Measurements from ENCODE around the gene PPFIA1. TPM values are rescaled to one million over a fixed set of nuclear protein-coding genes. Genes with fewer than 3 reads are reported as not detected.

Gene PPFIA1
- total and polyA plus RNA-seq, 4 donors: 27.5 to 85.0 (median 43.5) TPM

DNA sequence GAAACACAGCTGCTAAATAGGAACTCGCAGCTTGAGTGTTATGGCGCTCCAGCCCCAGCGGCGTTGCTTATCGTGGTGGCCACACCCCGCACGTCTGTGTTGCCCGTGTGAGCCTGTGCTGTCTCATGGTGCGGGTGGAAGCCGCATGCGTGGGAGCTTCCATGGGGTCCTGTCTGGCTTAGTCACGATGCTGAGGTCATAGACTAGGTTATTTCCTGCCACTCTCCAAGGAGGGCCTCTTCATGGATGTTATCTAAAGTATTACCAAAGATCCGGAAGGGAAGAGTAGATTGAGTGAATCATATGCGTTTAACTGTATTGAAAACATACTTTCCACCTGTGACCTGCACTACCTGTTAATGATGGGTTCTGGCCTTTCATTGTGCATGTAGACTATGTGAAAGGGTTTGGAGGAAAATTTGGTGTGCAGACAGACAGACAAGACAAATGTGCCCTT lies 149.5 kb downstream of the PPFIA1 start:
- no peaks in the 10 kb centered on the region for H3K27me3 ChIP-seq (ENCODE audit: control insufficient read depth in 3 of 3, insufficient read depth in 3 of 3, low read length in 2 of 3)
- ATAC-seq (ENCODE audit: insufficient read depth, low FRiP score) (no peak), DNase-seq (no peak)
- H3K4me3 ChIP-seq: no peak overlapping the region
- no peak overlapping the region for H3K9ac ChIP-seq (ENCODE audit: insufficient read depth in 1 of 2, low read length in 2 of 2)
- peaks cover 29 to 67% (median 43%) of the 10 kb centered on the region in 4 donors for H3K36me3 ChIP-seq (ENCODE audit: control insufficient read depth in 4 of 4, insufficient read depth in 4 of 4, low read length in 4 of 4)
- H3K27ac ChIP-seq (ENCODE audit: low read depth in 1 of 2, low read length in 1 of 2): no peak overlapping the region
- no peak for TF ChIP-seq CTCF (IDR thresholded peaks at IDR 0.05; ENCODE audit: control extremely low read depth, extremely low read depth)
- H3K4me1 ChIP-seq (ENCODE audit: control insufficient read depth in 5 of 5, insufficient read depth in 5 of 5, low read length in 5 of 5): no peaks in the 10 kb centered on the region
- H3K9me3 ChIP-seq (ENCODE audit: control insufficient read depth in 4 of 4, insufficient read depth in 3 of 4, low read length in 3 of 4): no peaks in the 10 kb centered on the region
- 91 to 95% methylated on average over 14 of the region's 14 CpGs for WGBS, 2 donors

- ATAC-seq (ENCODE audit: insufficient read depth, low FRiP score): no peak
- 90 to 96% methylated on average over 9 of the region's 9 CpGs for WGBS, 2 donors
- TF ChIP-seq CTCF (IDR thresholded peaks at IDR 0.05; ENCODE audit: control extremely low read depth, extremely low read depth): no peak
- Histone ChIP-seq H3K4me3 (no peak overlapping the region), H3K27me3 (ENCODE audit: control insufficient read depth in 3 of 3, insufficient read depth in 3 of 3, low read length in 2 of 3) (no peaks in the 10 kb centered on the region), H3K4me1 (ENCODE audit: control insufficient read depth in 5 of 5, insufficient read depth in 5 of 5, low read length in 5 of 5) (no peaks in the 10 kb centered on the region), H3K9ac (ENCODE audit: insufficient read depth in 1 of 2, low read length in 2 of 2) (no peak overlapping the region), H3K27ac (ENCODE audit: low read depth in 1 of 2, low read length in 1 of 2) (no peak overlapping the region), H3K36me3 (ENCODE audit: control insufficient read depth in 4 of 4, insufficient read depth in 4 of 4, low read length in 4 of 4) (peaks cover 27 to 68% (median 42%) of the 10 kb centered on the region in 4 donors), H3K9me3 (ENCODE audit: control insufficient read depth in 4 of 4, insufficient read depth in 3 of 4, low read length in 3 of 4) (no peaks in the 10 kb centered on the region)
- no peak for DNase-seq
Measured at GRCh38 chr11:70420496-70420895, 150.0 kb downstream of the PPFIA1 start.

DNA sequence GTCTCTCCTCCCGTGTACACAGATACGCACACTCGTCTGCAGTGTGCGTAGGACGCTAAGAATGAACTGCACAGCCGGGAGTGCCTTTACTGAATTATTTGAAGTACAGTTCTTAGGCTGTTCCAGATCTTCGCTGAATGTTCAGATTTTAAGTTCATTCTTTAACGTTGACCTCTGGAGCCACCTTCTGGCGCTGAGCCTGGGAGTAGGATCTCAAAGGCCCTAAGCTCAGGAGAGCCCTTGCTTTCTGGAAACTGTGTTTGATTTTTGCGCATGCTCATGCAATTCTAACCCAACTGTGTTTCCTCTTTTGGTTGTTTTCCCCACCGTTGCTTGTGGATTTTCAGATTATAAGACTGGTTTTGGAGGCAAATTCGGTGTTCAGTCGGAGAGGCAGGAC lies 150.6 kb downstream of the PPFIA1 start:
- Histone ChIP-seq H3K4me3 (no peak overlapping the region), H3K27me3 (ENCODE audit: control insufficient read depth in 3 of 3, insufficient read depth in 3 of 3, low read length in 2 of 3) (no peaks in the 10 kb centered on the region), H3K9ac (ENCODE audit: insufficient read depth in 1 of 2, low read length in 2 of 2) (no peak overlapping the region), H3K9me3 (ENCODE audit: control insufficient read depth in 4 of 4, insufficient read depth in 3 of 4, low read length in 3 of 4) (no peaks in the 10 kb centered on the region), H3K36me3 (ENCODE audit: control insufficient read depth in 4 of 4, insufficient read depth in 4 of 4, low read length in 4 of 4) (peaks cover 23 to 68% (median 41%) of the 10 kb centered on the region in 4 donors), H3K4me1 (ENCODE audit: control insufficient read depth in 5 of 5, insufficient read depth in 5 of 5, low read length in 5 of 5) (no peaks in the 10 kb centered on the region), H3K27ac (ENCODE audit: low read depth in 1 of 2, low read length in 1 of 2) (no peak overlapping the region)
- ATAC-seq (ENCODE audit: insufficient read depth, low FRiP score): no peak
- TF ChIP-seq CTCF (IDR thresholded peaks at IDR 0.05; ENCODE audit: control extremely low read depth, extremely low read depth): no peak
- DNase-seq: peak in 1 of 3 donors; percentile 14
- 63 to 76% methylated on average over 13 of the region's 13 CpGs for WGBS, 2 donors

Data from lung (tissue), 12 donors.